ENCODE data around the gene DGKG.

DGKG gene

GRCh38 chr3:186361762-186362536 lies at the start of gene DGKG:
DGKG (minus strand) TSS chr3:186362234; CDS start chr3:186320459, 41,775 bp downstream.
- no peaks in the 10 kb centered on the region for H3K9me3 Mint-ChIP-seq
- no peaks in the 10 kb centered on the region for H3K36me3 Mint-ChIP-seq (ENCODE audit: low read depth)
- H3K27me3 Mint-ChIP-seq (ENCODE audit: low read depth, poor library complexity) = peaks cover 64% of the 10 kb centered on the region
- peak within 1 kb of the TSS; percentile 83 for H3K4me3 Mint-ChIP-seq
- no peak within 1 kb of the TSS for H3K27ac Mint-ChIP-seq
- DNase-seq = peak; percentile 65
- peaks cover 22% of the 10 kb centered on the region for H3K4me1 Mint-ChIP-seq
- TF ChIP-seq CTCF (IDR thresholded peaks at IDR 0.05) = no peak

- Mint-ChIP-seq H3K4me3 (no peak overlapping the region), H3K36me3 (ENCODE audit: low read depth) (no peaks in the 10 kb centered on the region), H3K4me1 (peaks cover 31% of the 10 kb centered on the region), H3K27ac (no peak overlapping the region), H3K27me3 (ENCODE audit: low read depth, poor library complexity) (peaks cover 40% of the 10 kb centered on the region), H3K9me3 (no peaks in the 10 kb centered on the region)
- DNase-seq = no peak
- TF ChIP-seq CTCF (IDR thresholded peaks at IDR 0.05) = no peak
Observed at GRCh38 chr3:186411089-186411488, 49.1 kb upstream of the DGKG start.

- no peaks in the 10 kb centered on the region for H3K36me3 Mint-ChIP-seq (ENCODE audit: low read depth)
- no peaks in the 10 kb centered on the region for H3K9me3 Mint-ChIP-seq
- no peak for DNase-seq
- H3K27me3 Mint-ChIP-seq (ENCODE audit: low read depth, poor library complexity) = peaks cover 12% of the 10 kb centered on the region
- no peak overlapping the region for H3K4me3 Mint-ChIP-seq
- H3K4me1 Mint-ChIP-seq = peaks cover 7% of the 10 kb centered on the region
- no peak overlapping the region for H3K27ac Mint-ChIP-seq
- no peak for TF ChIP-seq CTCF (IDR thresholded peaks at IDR 0.05)
Observed at GRCh38 chr3:186406669-186407635, 44.9 kb upstream of the DGKG start.

- Mint-ChIP-seq H3K27ac (no peak overlapping the region), H3K36me3 (ENCODE audit: low read depth) (no peaks in the 10 kb centered on the region), H3K9me3 (no peaks in the 10 kb centered on the region), H3K4me1 (peaks cover 6% of the 10 kb centered on the region), H3K4me3 (no peak overlapping the region), H3K27me3 (ENCODE audit: low read depth, poor library complexity) (peaks cover under 1% of the 10 kb centered on the region)
- no peak for TF ChIP-seq CTCF (IDR thresholded peaks at IDR 0.05)
- no peak for DNase-seq
Observed at GRCh38 chr3:186401556-186401955, 39.5 kb upstream of the DGKG start.

GRCh38 chr3:186400662-186401061 lies 38.6 kb upstream of the DGKG start:
- no peaks in the 10 kb centered on the region for H3K36me3 Mint-ChIP-seq (ENCODE audit: low read depth)
- H3K27me3 Mint-ChIP-seq (ENCODE audit: low read depth, poor library complexity) = no peaks in the 10 kb centered on the region
- no peaks in the 10 kb centered on the region for H3K9me3 Mint-ChIP-seq
- no peak for TF ChIP-seq CTCF (IDR thresholded peaks at IDR 0.05)
- no peak overlapping the region for H3K4me3 Mint-ChIP-seq
- H3K27ac Mint-ChIP-seq = no peak overlapping the region
- DNase-seq = no peak
- H3K4me1 Mint-ChIP-seq = no peaks in the 10 kb centered on the region

Data from nephron progenitor cell (in vitro differentiated cells).